GM23248 (cell line): Measurements from ENCODE around the gene SYT4.

Experiments
- EZH2 ChIP-seq: fragments of 200-600 bp; sonication (generic); IDR thresholded peaks from 2 replicates; pipeline ENCODE4 v1.6.1; 2018; ENCODE audit warnings: antibody characterized with exemption, mild to moderate bottlenecking; ENCODE audit not compliant: insufficient read depth, poor library complexity, severe bottlenecking
- EZH2phosphoT487 ChIP-seq: fragments of 200-600 bp; sonication (generic); IDR thresholded peaks from 2 replicates; pipeline ENCODE4 v1.6.1; 2018; ENCODE audit warnings: antibody characterized with exemption, moderate library complexity, mild to moderate bottlenecking, low read depth; ENCODE audit not compliant: insufficient read depth

DNA sequence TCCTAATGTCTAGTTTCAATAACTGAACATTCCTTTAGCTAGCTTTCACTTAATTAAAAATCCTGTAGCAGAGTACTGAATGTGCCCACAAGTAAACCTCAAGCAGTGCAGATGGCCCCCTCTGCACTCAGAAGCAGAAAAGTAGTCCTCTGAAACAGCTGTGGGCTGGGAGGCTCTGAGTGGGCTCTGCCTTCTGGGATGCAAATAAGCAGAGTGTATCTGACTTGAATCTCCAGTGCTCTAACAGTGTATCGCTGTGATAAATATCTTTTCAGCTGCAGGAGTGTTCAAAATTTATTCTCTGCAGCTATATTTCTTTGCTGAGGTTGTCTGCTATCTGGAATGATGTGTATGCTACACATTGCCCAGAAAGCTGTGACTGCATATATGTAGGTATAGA, 44.8 kb upstream of the SYT4 start:
- TF ChIP-seq EZH2phosphoT487 (no peak), EZH2 (no peak)
